Neuronal stem cell (in vitro differentiated cells): ENCODE measurements around the gene PYURF.
"Not testable (repeated sequence)": the region's sequence is repeated elsewhere in the genome, so short reads cannot be mapped to it uniquely, and the experiment has no call there.

Source experiments
- DNase-seq: peaks from one replicate; pipeline ENCODE4 v3.0.0-alpha.2; 2013; ENCODE audit warnings: low spot score
- H2AFZ ChIP-seq: one replicate; pipeline ENCODE4 v1.6.1; 2013; ENCODE audit warnings: mild to moderate bottlenecking, low read length, inconsistent platforms
- H2AK5ac ChIP-seq: 2 replicates; pipeline ENCODE4 v1.6.1; 2013; ENCODE audit warnings: low read depth, mild to moderate bottlenecking, inconsistent platforms, low read length, moderate library complexity, mixed read lengths
- H2BK120ac ChIP-seq: 2 replicates; pipeline ENCODE4 v1.6.1; 2013; ENCODE audit warnings: low read depth, mild to moderate bottlenecking, inconsistent platforms, low read length, moderate library complexity, mixed read lengths
- H2BK12ac ChIP-seq: one replicate; pipeline ENCODE4 v1.6.1; 2013; ENCODE audit warnings: low read length, inconsistent platforms
- H2BK15ac ChIP-seq: 2 replicates; pipeline ENCODE4 v1.6.1; 2013; ENCODE audit warnings: mild to moderate bottlenecking, low read length, inconsistent platforms, mixed read lengths
- H2BK5ac ChIP-seq: one replicate; pipeline ENCODE4 v1.6.1; 2013; ENCODE audit warnings: inconsistent platforms, mild to moderate bottlenecking, low read length, moderate library complexity
- H3K14ac ChIP-seq: one replicate; pipeline ENCODE4 v1.6.1; 2013; ENCODE audit warnings: low read length, inconsistent platforms
- H3K18ac ChIP-seq: 2 replicates; pipeline ENCODE4 v1.6.1; 2013; ENCODE audit warnings: low read length, inconsistent platforms
- H3K23ac ChIP-seq: 2 replicates; pipeline ENCODE4 v1.6.1; 2013; ENCODE audit warnings: low read depth, mild to moderate bottlenecking, mixed read lengths, low read length, inconsistent platforms; ENCODE audit not compliant: poor library complexity
- H3K27ac ChIP-seq: replicated peaks from 3 replicates; pipeline ENCODE4 v1.5.1; 2013; ENCODE audit warnings: low read length, inconsistent platforms
- H3K27me3 ChIP-seq, 3 experiments: 2 replicates each; pipeline ENCODE4 v1.6.1; 2013; ENCODE audit warnings: low read length in 3 of 3, mild to moderate bottlenecking in 2 of 3, inconsistent platforms in 1 of 3, low read depth in 1 of 3, mixed read lengths in 1 of 3, moderate library complexity in 1 of 3; ENCODE audit not compliant: control insufficient read depth in 3 of 3, insufficient read depth in 3 of 3
- H3K36me3 ChIP-seq, 2 donors: replicated peaks in 1 of 2; 2 replicates each; pipeline ENCODE4 v1.6.1; 2013; ENCODE audit warnings: low read length in 2 of 2; ENCODE audit not compliant: control insufficient read depth in 2 of 2, insufficient read depth in 2 of 2
- H3K4ac ChIP-seq: 2 replicates; pipeline ENCODE4 v1.6.1; 2013; ENCODE audit warnings: inconsistent platforms, mild to moderate bottlenecking, low read length, moderate library complexity
- H3K4me1 ChIP-seq, 2 donors: 1 replicate in 1 of 2; 2 replicates in 1 of 2; pipeline ENCODE4 v1.6.1; 2013; ENCODE audit warnings: low read length in 2 of 2, low read depth in 1 of 2; ENCODE audit not compliant: control insufficient read depth in 2 of 2, insufficient read depth in 1 of 2
- H3K4me2 ChIP-seq: one replicate; pipeline ENCODE4 v1.6.1; 2013; ENCODE audit warnings: mild to moderate bottlenecking, low read length, inconsistent platforms; ENCODE audit not compliant: insufficient read depth, poor library complexity, severe bottlenecking
- H3K4me3 ChIP-seq, 2 donors: 2 replicates each; pipeline ENCODE4 v1.5.1; 2013; ENCODE audit warnings: low read length in 2 of 2, mild to moderate bottlenecking in 2 of 2, inconsistent platforms in 1 of 2, moderate library complexity in 1 of 2
- H3K79me1 ChIP-seq: one replicate; pipeline ENCODE4 v1.6.1; 2013; ENCODE audit warnings: low read depth, mild to moderate bottlenecking, inconsistent platforms, low read length, moderate library complexity
- H3K9ac ChIP-seq: one replicate; pipeline ENCODE4 v1.6.1; 2013; ENCODE audit warnings: mild to moderate bottlenecking, low read depth, low read length, inconsistent platforms; ENCODE audit not compliant: poor library complexity
- H3K9me3 ChIP-seq, 2 donors: replicated peaks in 1 of 2; 2 replicates each; pipeline versions ENCODE3 to v1.6.1; 2013; ENCODE audit warnings: low read length in 2 of 2, mild to moderate bottlenecking in 2 of 2, inconsistent platforms in 1 of 2, low read depth in 1 of 2, mixed read lengths in 1 of 2, moderate library complexity in 1 of 2; ENCODE audit not compliant: control insufficient read depth in 2 of 2, insufficient read depth in 1 of 2
- H4K8ac ChIP-seq: one replicate; pipeline ENCODE4 v1.6.1; 2013; ENCODE audit warnings: low read depth, mild to moderate bottlenecking, inconsistent platforms, low read length, moderate library complexity
- H4K91ac ChIP-seq: one replicate; pipeline ENCODE4 v1.6.1; 2013; ENCODE audit warnings: low read length, low read depth, mild to moderate bottlenecking, inconsistent platforms; ENCODE audit not compliant: poor library complexity
- WGBS, 2 donors: extraction: QIAGEN DNeasy Blood & Tissue Kit; methylation state at CpG; one replicate each; pipeline ENCODE4 v1.1.7; 2013; ENCODE audit warnings: missing lambda C conversion rate in 2 of 2, mixed read lengths in 1 of 2; ENCODE audit not compliant: insufficient read length in 2 of 2, insufficient replicate concordance in 1 of 2; ENCODE audit errors: extremely low coverage in 2 of 2; 5-methylcytosine and 5-hydroxymethylcytosine counted together

Gene PYURF

DNA sequence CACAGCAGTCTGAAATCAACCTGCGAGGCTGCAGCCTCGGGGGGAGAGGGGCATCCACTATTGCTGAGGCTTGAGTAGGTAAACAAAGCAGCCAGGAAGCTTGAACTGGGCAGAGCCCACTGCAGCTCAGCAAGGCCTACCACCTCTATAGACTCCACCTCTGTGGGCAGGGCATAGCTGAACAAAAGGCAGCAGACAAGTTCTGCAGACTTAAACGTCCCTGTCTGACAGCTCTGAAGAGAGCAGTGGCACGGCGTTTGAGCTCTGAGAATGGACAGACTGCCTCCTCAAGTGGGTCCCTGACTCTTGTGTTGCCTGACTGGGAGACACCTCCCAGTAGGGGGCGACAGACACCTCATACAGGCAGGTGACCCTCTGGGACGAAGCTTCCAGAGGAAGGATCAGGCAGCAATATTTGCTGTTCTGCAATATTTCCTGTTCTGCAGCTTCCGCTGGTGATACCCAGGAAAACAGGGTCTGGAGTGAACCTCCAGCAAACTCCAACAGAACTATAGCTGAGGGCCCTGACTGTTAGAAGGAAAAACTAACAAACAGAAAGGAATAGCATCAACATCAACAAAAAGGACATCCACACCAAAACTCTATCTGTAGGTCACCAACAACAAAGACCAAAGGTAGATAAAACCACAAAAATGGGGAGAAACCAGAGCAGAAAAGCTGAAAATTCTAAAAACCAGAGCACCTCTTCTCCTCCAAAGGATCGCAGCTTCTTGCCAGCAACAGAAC lies 15.9 kb upstream of the PYURF start:
- not testable (repeated sequence) for H3K9ac ChIP-seq, H2BK15ac ChIP-seq, H3K9me3 ChIP-seq, H3K79me1 ChIP-seq, H3K4me3 ChIP-seq, H3K14ac ChIP-seq, H3K4me2 ChIP-seq, H3K18ac ChIP-seq, H2BK120ac ChIP-seq, H3K27me3 ChIP-seq, H3K4ac ChIP-seq, DNase-seq, H2BK12ac ChIP-seq, H3K4me1 ChIP-seq, H3K36me3 ChIP-seq, H2AK5ac ChIP-seq, H4K8ac ChIP-seq, H4K91ac ChIP-seq, H2BK5ac ChIP-seq, H3K27ac ChIP-seq, H3K23ac ChIP-seq
- peak overlapping the region; percentile 82 for H2AFZ ChIP-seq
- WGBS, 2 donors = no CpG with 5 or more reads among the region's 9 CpGs

DNA sequence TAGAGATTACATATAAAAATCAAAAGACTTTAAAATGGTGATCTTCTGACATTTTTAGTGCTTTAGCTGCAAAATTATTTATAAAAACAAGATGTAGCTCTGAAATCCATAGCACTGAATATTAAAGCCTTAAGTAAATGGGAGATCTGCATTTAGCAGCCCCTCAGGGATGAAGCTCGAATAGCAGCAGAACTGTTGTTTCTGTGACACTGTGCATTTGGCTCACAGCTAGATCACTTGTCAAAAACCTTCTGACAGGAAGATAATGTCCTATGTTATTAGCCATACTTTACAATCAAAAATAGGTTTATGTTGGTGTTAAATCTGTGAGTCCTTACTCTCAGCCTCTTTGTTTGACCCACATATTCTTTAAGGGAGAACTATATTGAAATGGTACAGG lies 14.1 kb upstream of the PYURF start:
- Histone ChIP-seq H3K27me3 (peaks cover 0 to 6% (median 0%) of the 10 kb centered on the region in 3 experiments), H3K4me2 (no peak overlapping the region), H3K4me3 (no peak overlapping the region), H3K4ac (no peak overlapping the region), H4K8ac (no peak overlapping the region), H3K9me3 (no peaks in the 10 kb centered on the region), H3K14ac (no peak overlapping the region), H4K91ac (no peak overlapping the region), H3K36me3 (no peaks in the 10 kb centered on the region), H2AFZ (no peak overlapping the region), H3K9ac (no peak overlapping the region), H3K23ac (no peak overlapping the region), H2BK12ac (no peak overlapping the region), H2BK120ac (no peak overlapping the region), H2BK5ac (no peak overlapping the region), H3K18ac (no peak overlapping the region), H3K4me1 (peaks cover 0 to 1% of the 10 kb centered on the region in 2 donors), H3K27ac (no peak overlapping the region), H2BK15ac (no peak overlapping the region), H3K79me1 (no peaks in the 10 kb centered on the region), H2AK5ac (no peak overlapping the region)
- no CpG with 5 or more reads among the region's 1 CpG for WGBS, 2 donors
- DNase-seq = no peak

GRCh38 chr4:88535090-88535755 lies 11.6 kb upstream of the PYURF start:
- no peak overlapping the region for H2BK12ac ChIP-seq
- H3K9ac ChIP-seq = no peak overlapping the region
- no peaks in the 10 kb centered on the region for H3K9me3 ChIP-seq
- H3K4ac ChIP-seq = no peak overlapping the region
- no peak overlapping the region for H3K4me2 ChIP-seq
- H2BK15ac ChIP-seq = no peak overlapping the region
- no peak for DNase-seq
- H4K91ac ChIP-seq = no peak overlapping the region
- H2BK120ac ChIP-seq = no peak overlapping the region
- peaks cover 0 to 6% (median 0%) of the 10 kb centered on the region in 3 experiments for H3K27me3 ChIP-seq
- no peaks in the 10 kb centered on the region for H3K36me3 ChIP-seq
- no peak overlapping the region for H2BK5ac ChIP-seq
- no peak overlapping the region for H4K8ac ChIP-seq
- peaks cover 0 to 1% of the 10 kb centered on the region in 2 donors for H3K4me1 ChIP-seq
- no peak overlapping the region for H3K23ac ChIP-seq
- no peak overlapping the region for H3K27ac ChIP-seq
- H3K4me3 ChIP-seq = no peak overlapping the region
- H3K14ac ChIP-seq = no peak overlapping the region
- WGBS, 2 donors = no CpG with 5 or more reads among the region's 2 CpGs
- no peak overlapping the region for H2AK5ac ChIP-seq
- no peaks in the 10 kb centered on the region for H3K79me1 ChIP-seq
- no peak overlapping the region for H3K18ac ChIP-seq
- H2AFZ ChIP-seq = no peak overlapping the region

GRCh38 chr4:88533937-88534750 lies 10.6 kb upstream of the PYURF start:
- Histone ChIP-seq H3K4me2 (no peak overlapping the region), H3K9me3 (no peaks in the 10 kb centered on the region), H3K27me3 (peaks cover 0 to 6% (median 0%) of the 10 kb centered on the region in 3 experiments), H2AFZ (no peak overlapping the region), H2BK15ac (no peak overlapping the region), H3K27ac (no peak overlapping the region), H3K79me1 (no peaks in the 10 kb centered on the region), H3K9ac (no peak overlapping the region), H4K8ac (no peak overlapping the region), H2BK120ac (no peak overlapping the region), H2AK5ac (no peak overlapping the region), H2BK5ac (no peak overlapping the region), H3K4ac (no peak overlapping the region), H4K91ac (no peak overlapping the region), H3K4me1 (peaks cover 0 to 1% of the 10 kb centered on the region in 2 donors), H3K23ac (no peak overlapping the region), H2BK12ac (no peak overlapping the region), H3K36me3 (no peaks in the 10 kb centered on the region), H3K4me3 (no peak overlapping the region), H3K14ac (no peak overlapping the region), H3K18ac (no peak overlapping the region)
- no CpG with 5 or more reads among the region's 4 CpGs for WGBS, 2 donors
- no peak for DNase-seq
